C4-2B (cell line): Measurements from ENCODE around the gene SPAG9.

Experiments
- CTCF ChIP-seq: fragments of 450-650 bp; conservative IDR thresholded peaks from 2 replicates; pipeline ENCODE4 v1.5.1; 2017; ENCODE audit warnings: mild to moderate bottlenecking
- ZFX ChIP-seq: fragments of 450-650 bp; IDR thresholded peaks from 2 replicates; pipeline ENCODE4 v1.6.1; 2017

- no peak for TF ChIP-seq CTCF
- TF ChIP-seq ZFX = no peak
These were observed 148.1 kb downstream of the SPAG9 start for GRCh38 chr17:50972577-50972976.
